ENCODE data around the gene CCDC57.
"Not testable (repeated sequence)": the region's sequence is repeated elsewhere in the genome, so short reads cannot be mapped to it uniquely, and the experiment has no call there.

CCDC57 gene

GRCh38 chr17:82212331-82213250 lies at the start of gene CCDC57:
Gene CCDC57 (minus strand): TSS chr17:82212842. CDS start chr17:82201944, 10,898 bp downstream.
- no peak for DNase-seq

GRCh38 chr17:82262344-82262743 lies 49.7 kb upstream of the CCDC57 start:
- no peak for DNase-seq

GRCh38 chr17:82259972-82260961 lies 47.6 kb upstream of the CCDC57 start:
- DNase-seq: not testable (repeated sequence)

GRCh38 chr17:82258555-82258954 lies 45.9 kb upstream of the CCDC57 start:
- DNase-seq: no peak

GRCh38 chr17:82257473-82257872 lies 44.8 kb upstream of the CCDC57 start:
- DNase-seq: no peak

GRCh38 chr17:82256242-82256885 lies 43.7 kb upstream of the CCDC57 start:
- DNase-seq: no peak

GRCh38 chr17:82255402-82255972 lies 42.8 kb upstream of the CCDC57 start:
- DNase-seq: no peak

- DNase-seq: not testable (repeated sequence)
These were observed 42.1 kb upstream of the CCDC57 start for GRCh38 chr17:82254746-82255145.

- not testable (repeated sequence) for DNase-seq
These were observed 41.5 kb upstream of the CCDC57 start for GRCh38 chr17:82254096-82254495.

GRCh38 chr17:82253179-82253544 lies 40.5 kb upstream of the CCDC57 start:
- DNase-seq: no peak

GRCh38 chr17:82252511-82253178 lies 40.0 kb upstream of the CCDC57 start:
- DNase-seq: no peak

- no peak for DNase-seq
These were observed 38.3 kb upstream of the CCDC57 start for GRCh38 chr17:82250868-82251500.

- DNase-seq: no peak
These were observed 37.4 kb upstream of the CCDC57 start for GRCh38 chr17:82249896-82250581.

GRCh38 chr17:82248815-82249674 lies 36.4 kb upstream of the CCDC57 start:
- no peak for DNase-seq

GRCh38 chr17:82247856-82248671 lies 35.4 kb upstream of the CCDC57 start:
- DNase-seq: no peak

GRCh38 chr17:82247182-82247823 lies 34.7 kb upstream of the CCDC57 start:
- no peak for DNase-seq

GRCh38 chr17:82246365-82247181 lies 33.9 kb upstream of the CCDC57 start:
- DNase-seq: no peak

GRCh38 chr17:82246040-82246364 lies 33.4 kb upstream of the CCDC57 start:
- DNase-seq: no peak
